GM19397 (cell line): ENCODE results near the gene CHGA.

Experiments used
- ATAC-seq: cut with Tn5 transposase; IDR thresholded peaks from one replicate; pipeline ENCODE4 v1.9.1; 2021; ENCODE audit warnings: mild to moderate bottlenecking, moderate library complexity; ENCODE audit not compliant: unreplicated experiment

Gene CHGA

GRCh38 chr14:92903359-92903758, 19.6 kb upstream of the CHGA start:
- no peak for ATAC-seq

- ATAC-seq, result no peak
These were observed 17.3 kb upstream of the CHGA start for GRCh38 chr14:92905667-92906066.

GRCh38 chr14:92906420-92906819, 16.5 kb upstream of the CHGA start:
- no peak for ATAC-seq

- ATAC-seq, result no peak
These were observed 16.1 kb upstream of the CHGA start for GRCh38 chr14:92906823-92907222.

- ATAC-seq, result no peak
These were observed 15.5 kb upstream of the CHGA start for GRCh38 chr14:92907316-92907911.

- no peak for ATAC-seq
These were observed 8.8 kb upstream of the CHGA start for GRCh38 chr14:92914087-92914656.

GRCh38 chr14:92916201-92916600, 6.7 kb upstream of the CHGA start:
- no peak for ATAC-seq

- no peak for ATAC-seq
These were observed 5.7 kb upstream of the CHGA start for GRCh38 chr14:92917041-92917940.

- no peak for ATAC-seq
These were observed 5.0 kb upstream of the CHGA start for GRCh38 chr14:92917956-92918355.

GRCh38 chr14:92920001-92920400, 2.9 kb upstream of the CHGA start:
- no peak for ATAC-seq

- ATAC-seq, result no peak
These were observed 705 bp upstream of the CHGA start for GRCh38 chr14:92922155-92922735.

- ATAC-seq, result no peak
These were observed 774 bp downstream of the CHGA start for GRCh38 chr14:92923744-92924103.

- no peak for ATAC-seq
These were observed 1.3 kb downstream of the CHGA start for GRCh38 chr14:92924247-92924646.

GRCh38 chr14:92925446-92925845, 2.5 kb downstream of the CHGA start:
- ATAC-seq, result no peak

GRCh38 chr14:92926180-92926845, 3.4 kb downstream of the CHGA start:
- no peak for ATAC-seq

- ATAC-seq, result no peak
These were observed 4.0 kb downstream of the CHGA start for GRCh38 chr14:92926931-92927330.

- ATAC-seq, result no peak
These were observed 4.7 kb downstream of the CHGA start for GRCh38 chr14:92927349-92928257.

GRCh38 chr14:92928258-92928629, 5.3 kb downstream of the CHGA start:
- ATAC-seq, result no peak

GRCh38 chr14:92928961-92929688, 6.2 kb downstream of the CHGA start:
- ATAC-seq, result no peak
